NT2/D1 (cell line): ENCODE results near the gene ALG1.
"Not testable (repeated sequence)": the region's sequence is repeated elsewhere in the genome, so short reads cannot be mapped to it uniquely, and the experiment has no call there.

ENCODE experiments used
- YY1 ChIP-seq: IDR thresholded peaks from 2 replicates; pipeline ENCODE4 v1.6.1; 2011; ENCODE audit not compliant: insufficient read length, insufficient read depth
- ZNF274 ChIP-seq: IDR thresholded peaks from 2 replicates; pipeline ENCODE4 v1.6.1; 2011; ENCODE audit warnings: mild to moderate bottlenecking, low read depth, low read length

DNA sequence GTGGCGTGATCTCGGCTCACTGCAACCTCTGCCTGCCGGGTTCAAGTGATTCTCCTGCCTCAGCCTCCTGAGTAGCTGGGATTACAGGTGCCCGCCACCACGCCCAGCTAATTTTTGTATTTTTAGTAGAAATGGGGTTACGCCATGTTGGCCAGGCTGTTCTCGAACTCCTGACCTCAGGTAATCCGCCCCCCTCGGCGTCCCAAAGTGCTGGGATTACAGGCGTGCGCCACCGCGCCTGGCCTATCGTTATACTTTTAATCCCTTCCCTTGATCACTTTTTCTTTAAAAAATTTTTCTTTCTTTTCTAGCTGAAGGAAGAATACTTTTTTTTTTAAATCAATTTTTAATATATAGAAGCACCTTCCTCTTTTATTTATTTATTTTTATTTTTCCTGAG, 2.1 kb downstream of the ALG1 start:
- TF ChIP-seq ZNF274, YY1: not testable (repeated sequence)
